ENCODE data around the gene TOLLIP. TPM values are rescaled to one million over a fixed set of nuclear protein-coding genes. Genes with fewer than 3 reads are reported as not detected.

TOLLIP gene
- total and polyA plus RNA-seq, 12 donors: 19.0 to 53.6 (median 42.6) TPM

DNA sequence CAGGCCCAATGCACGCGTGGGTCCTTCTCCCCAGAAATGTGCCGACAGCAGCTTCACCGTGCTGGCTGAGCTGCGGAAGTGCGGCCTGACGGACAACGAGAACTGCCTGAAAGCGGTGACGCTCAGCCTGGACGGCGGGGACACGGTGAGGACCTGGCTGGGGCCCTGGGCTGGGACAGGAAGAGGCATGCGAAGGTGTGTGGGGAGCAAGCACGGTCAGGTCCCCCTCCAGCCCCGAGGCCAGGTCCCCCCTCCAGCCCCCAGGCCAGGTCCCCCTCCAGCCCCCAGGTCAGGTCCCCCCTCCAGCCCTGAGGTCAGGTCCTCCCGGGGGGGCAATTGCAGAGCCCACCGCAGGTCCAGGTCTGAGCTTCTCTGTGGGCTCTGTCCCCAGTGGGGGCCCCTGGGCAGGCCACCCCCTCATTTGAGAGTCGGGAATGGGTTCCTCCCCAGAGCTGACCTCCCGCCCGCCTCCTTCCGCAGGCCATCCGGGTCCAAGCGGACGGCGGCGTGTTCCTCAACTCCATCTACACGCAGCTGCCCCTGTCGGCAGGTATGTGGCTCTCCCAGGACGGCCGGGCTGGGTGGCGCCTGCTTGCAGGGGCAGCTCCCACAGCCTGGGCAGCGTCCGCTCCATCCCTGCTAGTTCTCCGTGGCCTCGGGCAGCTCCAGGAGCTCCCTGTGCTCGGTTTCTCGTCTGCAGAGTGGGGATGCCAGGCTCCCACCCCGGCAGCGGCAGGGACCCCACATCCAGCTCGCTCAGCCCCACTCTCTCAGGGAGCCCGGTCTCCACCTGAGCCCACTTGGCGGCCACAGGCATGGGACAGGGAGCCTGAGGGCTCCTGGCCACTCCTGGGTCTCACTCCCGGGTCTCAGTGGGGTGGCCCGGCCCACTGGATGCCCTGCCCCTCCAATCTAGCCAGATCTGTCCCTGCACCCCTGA, 78.7 kb downstream of the TOLLIP start:
- H3K4me3 ChIP-seq: no peak overlapping the region
- no peak overlapping the region for H3K27ac ChIP-seq
- peak in 1 of 2 donors; percentile 12 for DNase-seq
- no peaks in the 10 kb centered on the region for H3K36me3 ChIP-seq
- no peaks in the 10 kb centered on the region for H3K4me1 ChIP-seq
- no peak for ATAC-seq
- TF ChIP-seq, protein P1, sequence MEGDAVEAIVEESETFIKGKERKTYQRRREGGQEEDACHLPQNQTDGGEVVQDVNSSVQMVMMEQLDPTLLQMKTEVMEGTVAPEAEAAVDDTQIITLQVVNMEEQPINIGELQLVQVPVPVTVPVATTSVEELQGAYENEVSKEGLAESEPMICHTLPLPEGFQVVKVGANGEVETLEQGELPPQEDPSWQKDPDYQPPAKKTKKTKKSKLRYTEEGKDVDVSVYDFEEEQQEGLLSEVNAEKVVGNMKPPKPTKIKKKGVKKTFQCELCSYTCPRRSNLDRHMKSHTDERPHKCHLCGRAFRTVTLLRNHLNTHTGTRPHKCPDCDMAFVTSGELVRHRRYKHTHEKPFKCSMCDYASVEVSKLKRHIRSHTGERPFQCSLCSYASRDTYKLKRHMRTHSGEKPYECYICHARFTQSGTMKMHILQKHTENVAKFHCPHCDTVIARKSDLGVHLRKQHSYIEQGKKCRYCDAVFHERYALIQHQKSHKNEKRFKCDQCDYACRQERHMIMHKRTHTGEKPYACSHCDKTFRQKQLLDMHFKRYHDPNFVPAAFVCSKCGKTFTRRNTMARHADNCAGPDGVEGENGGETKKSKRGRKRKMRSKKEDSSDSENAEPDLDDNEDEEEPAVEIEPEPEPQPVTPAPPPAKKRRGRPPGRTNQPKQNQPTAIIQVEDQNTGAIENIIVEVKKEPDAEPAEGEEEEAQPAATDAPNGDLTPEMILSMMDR (IDR thresholded peaks at IDR 0.05): no peak
- H3K27me3 ChIP-seq: peaks cover 9 to 59% (median 44%) of the 10 kb centered on the region in 7 donors
- intact Hi-C loops (cut with DNase I): no loop called here
- WGBS, 2 donors: 73 to 74% methylated on average over 44 to 45 of the region's 45 CpGs
- no peaks in the 10 kb centered on the region for H3K9me3 ChIP-seq

GRCh38 chr11:1230121-1230455, 79.3 kb downstream of the TOLLIP start:
- H3K4me3 ChIP-seq: no peak overlapping the region
- H3K27ac ChIP-seq: no peak overlapping the region
- ATAC-seq: no peak
- no peak for DNase-seq
- H3K4me1 ChIP-seq: no peaks in the 10 kb centered on the region
- TF ChIP-seq, protein P1 (IDR thresholded peaks at IDR 0.05): no peak
- no peaks in the 10 kb centered on the region for H3K36me3 ChIP-seq
- no peaks in the 10 kb centered on the region for H3K9me3 ChIP-seq
- peaks cover 9 to 65% (median 50%) of the 10 kb centered on the region in 7 donors for H3K27me3 ChIP-seq
- intact Hi-C loops (cut with DNase I): no loop called here
- 67 to 85% methylated on average over 5 of the region's 5 CpGs for WGBS, 2 donors

GRCh38 chr11:1229471-1230120, 79.8 kb downstream of the TOLLIP start:
- ATAC-seq (no peak), DNase-seq (peak in 1 of 2 donors; percentile 8)
- H3K4me1 ChIP-seq: no peaks in the 10 kb centered on the region
- intact Hi-C loops (cut with DNase I): no loop called here
- no peaks in the 10 kb centered on the region for H3K9me3 ChIP-seq
- TF ChIP-seq, protein P1 (IDR thresholded peaks at IDR 0.05): no peak
- 86 to 89% methylated on average over 25 to 27 of the region's 27 CpGs for WGBS, 2 donors
- no peak overlapping the region for H3K27ac ChIP-seq
- H3K4me3 ChIP-seq: no peak overlapping the region
- H3K36me3 ChIP-seq: no peaks in the 10 kb centered on the region
- peaks cover 9 to 70% (median 50%) of the 10 kb centered on the region in 7 donors for H3K27me3 ChIP-seq

- Histone ChIP-seq H3K27ac (no peak overlapping the region), H3K36me3 (no peaks in the 10 kb centered on the region), H3K4me1 (no peaks in the 10 kb centered on the region), H3K4me3 (no peak overlapping the region), H3K9me3 (no peaks in the 10 kb centered on the region), H3K27me3 (peaks cover 9 to 75% (median 53%) of the 10 kb centered on the region in 7 donors)
- TF ChIP-seq, protein P1 (IDR thresholded peaks at IDR 0.05): no peak
- intact Hi-C loops (cut with DNase I): no loop called here
- ATAC-seq: no peak
- peak in 1 of 2 donors; percentile 7 for DNase-seq
- 71 to 74% methylated on average over 15 to 18 of the region's 18 CpGs for WGBS, 2 donors
These were observed 80.4 kb downstream of the TOLLIP start for GRCh38 chr11:1228921-1229451.
